Measurements from ENCODE around the gene FOXP1. TPM values are rescaled to one million over a fixed set of nuclear protein-coding genes. Genes with fewer than 3 reads are reported as not detected.

The FOXP1 gene
- total RNA-seq, 1 experiment from 2014 or later, result 2.9 TPM

GRCh38 chr3:70930066-70930465 lies 653.5 kb downstream of the FOXP1 start:
- BruUV-seq (replicated peaks), result no TSS peak
- in situ Hi-C loops (cut with HindIII; ENCODE audit: low pct_unique_long_range_greater_than_20kb, low sequenced_read_pairs), result no loop called here
- DNase-seq (ENCODE audit: low read depth, low spot score) (no peak), ATAC-seq (no peak)
- Histone ChIP-seq H3K4me3 (ENCODE audit: low read depth in 2 of 2, low read length in 2 of 2) (no peak overlapping the region), H3K4me1 (ENCODE audit: control insufficient read depth, insufficient read depth, low read length) (no peaks in the 10 kb centered on the region), H3K9me3 (ENCODE audit: control insufficient read depth, insufficient read depth, low read depth, low read length) (no peaks in the 10 kb centered on the region), H3K27ac (ENCODE audit: low read length) (no peak overlapping the region), H3K27me3 (ENCODE audit: control insufficient read depth, insufficient read depth, low read length) (no peaks in the 10 kb centered on the region), H3K36me3 (ENCODE audit: control insufficient read depth, insufficient read depth, low read length) (no peaks in the 10 kb centered on the region)
- intact Hi-C loops (cut with micrococcal nuclease; ENCODE audit: unreplicated experiment), result no loop called here
- TF ChIP-seq SIN3A (IDR thresholded peaks at IDR 0.05; ENCODE audit: borderline replicate concordance, insufficient read depth, low read depth, low read length) (no peak), CTCF (IDR thresholded peaks at IDR 0.05) (no peak), TCF7L2 (IDR thresholded peaks at IDR 0.05; ENCODE audit: low read depth, low read length) (no peak), POLR2AphosphoS5 (IDR thresholded peaks at IDR 0.05; ENCODE audit: low read depth, low read length) (no peak)
- TF ChIP-seq, protein P1, sequence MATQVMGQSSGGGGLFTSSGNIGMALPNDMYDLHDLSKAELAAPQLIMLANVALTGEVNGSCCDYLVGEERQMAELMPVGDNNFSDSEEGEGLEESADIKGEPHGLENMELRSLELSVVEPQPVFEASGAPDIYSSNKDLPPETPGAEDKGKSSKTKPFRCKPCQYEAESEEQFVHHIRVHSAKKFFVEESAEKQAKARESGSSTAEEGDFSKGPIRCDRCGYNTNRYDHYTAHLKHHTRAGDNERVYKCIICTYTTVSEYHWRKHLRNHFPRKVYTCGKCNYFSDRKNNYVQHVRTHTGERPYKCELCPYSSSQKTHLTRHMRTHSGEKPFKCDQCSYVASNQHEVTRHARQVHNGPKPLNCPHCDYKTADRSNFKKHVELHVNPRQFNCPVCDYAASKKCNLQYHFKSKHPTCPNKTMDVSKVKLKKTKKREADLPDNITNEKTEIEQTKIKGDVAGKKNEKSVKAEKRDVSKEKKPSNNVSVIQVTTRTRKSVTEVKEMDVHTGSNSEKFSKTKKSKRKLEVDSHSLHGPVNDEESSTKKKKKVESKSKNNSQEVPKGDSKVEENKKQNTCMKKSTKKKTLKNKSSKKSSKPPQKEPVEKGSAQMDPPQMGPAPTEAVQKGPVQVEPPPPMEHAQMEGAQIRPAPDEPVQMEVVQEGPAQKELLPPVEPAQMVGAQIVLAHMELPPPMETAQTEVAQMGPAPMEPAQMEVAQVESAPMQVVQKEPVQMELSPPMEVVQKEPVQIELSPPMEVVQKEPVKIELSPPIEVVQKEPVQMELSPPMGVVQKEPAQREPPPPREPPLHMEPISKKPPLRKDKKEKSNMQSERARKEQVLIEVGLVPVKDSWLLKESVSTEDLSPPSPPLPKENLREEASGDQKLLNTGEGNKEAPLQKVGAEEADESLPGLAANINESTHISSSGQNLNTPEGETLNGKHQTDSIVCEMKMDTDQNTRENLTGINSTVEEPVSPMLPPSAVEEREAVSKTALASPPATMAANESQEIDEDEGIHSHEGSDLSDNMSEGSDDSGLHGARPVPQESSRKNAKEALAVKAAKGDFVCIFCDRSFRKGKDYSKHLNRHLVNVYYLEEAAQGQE (IDR thresholded peaks at IDR 0.05; ENCODE audit: insufficient read depth in 1 of 2, low read depth in 2 of 2, low read length in 1 of 2), result no peak
- CTCF ChIA-PET, result no interaction called here
- POLR2A ChIA-PET, result no interaction called here

GRCh38 chr3:70927239-70927638 lies 656.3 kb downstream of the FOXP1 start:
- DNase-seq (ENCODE audit: low read depth, low spot score), result no peak
- no peaks in the 10 kb centered on the region for H3K4me1 ChIP-seq (ENCODE audit: control insufficient read depth, insufficient read depth, low read length)
- CTCF ChIA-PET, result no interaction called here
- in situ Hi-C loops (cut with HindIII; ENCODE audit: low pct_unique_long_range_greater_than_20kb, low sequenced_read_pairs) (no loop called here), intact Hi-C loops (cut with micrococcal nuclease; ENCODE audit: unreplicated experiment) (no loop called here)
- no peaks in the 10 kb centered on the region for H3K27me3 ChIP-seq (ENCODE audit: control insufficient read depth, insufficient read depth, low read length)
- POLR2A ChIA-PET, result no interaction called here
- BruUV-seq (replicated peaks), result no TSS peak
- H3K36me3 ChIP-seq (ENCODE audit: control insufficient read depth, insufficient read depth, low read length), result no peaks in the 10 kb centered on the region
- no peak overlapping the region for H3K4me3 ChIP-seq (ENCODE audit: low read depth in 2 of 2, low read length in 2 of 2)
- no peak overlapping the region for H3K27ac ChIP-seq (ENCODE audit: low read length)
- no peak for ATAC-seq
- no peaks in the 10 kb centered on the region for H3K9me3 ChIP-seq (ENCODE audit: control insufficient read depth, insufficient read depth, low read depth, low read length)
- TF ChIP-seq TCF7L2 (IDR thresholded peaks at IDR 0.05; ENCODE audit: low read depth, low read length), result no peak
- no peak for TF ChIP-seq CTCF (IDR thresholded peaks at IDR 0.05)
- no peak for TF ChIP-seq SIN3A (IDR thresholded peaks at IDR 0.05; ENCODE audit: borderline replicate concordance, insufficient read depth, low read depth, low read length)
- TF ChIP-seq, protein P1 (IDR thresholded peaks at IDR 0.05; ENCODE audit: insufficient read depth in 1 of 2, low read depth in 2 of 2, low read length in 1 of 2), result no peak
- TF ChIP-seq POLR2AphosphoS5 (IDR thresholded peaks at IDR 0.05; ENCODE audit: low read depth, low read length), result no peak

Data from Panc1 (cell line).